HepG2 (cell line): ENCODE results near the gene GFPT1. TPM values are rescaled to one million over a fixed set of nuclear protein-coding genes. Genes with fewer than 3 reads are reported as not detected.

Experiments used
- ADNP ChIP-seq: sonication (generic); formaldehyde crosslinking; IDR thresholded peaks from 2 replicates; pipeline ENCODE4 v1.4.0; 2020; ENCODE audit warnings: missing genetic modification reagents
- ARHGAP35 ChIP-seq: sonication (generic); formaldehyde crosslinking; IDR thresholded peaks from 2 replicates; pipeline ENCODE4 v1.9.0; 2022; ENCODE audit warnings: mild to moderate bottlenecking, inconsistent platforms, moderate library complexity, missing genetic modification reagents, borderline replicate concordance
- CC2D1A ChIP-seq: sonication (generic); formaldehyde crosslinking; IDR thresholded peaks from 2 replicates; pipeline ENCODE4 v1.8.1; 2023; ENCODE audit warnings: mild to moderate bottlenecking, missing genetic modification reagents
- FOXJ3 ChIP-seq: sonication (generic); formaldehyde crosslinking; IDR thresholded peaks from 2 replicates; pipeline ENCODE4 v1.4.0; 2020; ENCODE audit warnings: missing genetic modification reagents, mild to moderate bottlenecking, borderline replicate concordance
- GATAD2A ChIP-seq: IDR thresholded peaks from 2 replicates; pipeline ENCODE4 v1.6.1; 2016
- HOXD1 ChIP-seq: sonication (generic); formaldehyde crosslinking; IDR thresholded peaks from 2 replicates; pipeline ENCODE4 v1.5.0; 2020; ENCODE audit warnings: missing genetic modification reagents
- MTA1 ChIP-seq: sonication (generic); formaldehyde crosslinking; IDR thresholded peaks from 2 replicates; pipeline ENCODE4 v1.4.0; 2020; ENCODE audit warnings: missing genetic modification reagents, mild to moderate bottlenecking, borderline replicate concordance
- RAD51 ChIP-seq: fragments of 450-650 bp; IDR thresholded peaks from 2 replicates; pipeline ENCODE4 v1.6.1; 2016; ENCODE audit warnings: borderline replicate concordance
- TEAD3 ChIP-seq: optimal IDR thresholded peaks from 2 replicates; pipeline ENCODE3; 2016; ENCODE audit warnings: borderline replicate concordance
- YEATS2 ChIP-seq: sonication (generic); formaldehyde crosslinking; IDR thresholded peaks from 2 replicates; pipeline ENCODE4 v1.4.0; 2020; ENCODE audit warnings: missing genetic modification reagents, borderline replicate concordance
- ZNF101 ChIP-seq: sonication (generic); formaldehyde crosslinking; IDR thresholded peaks from 2 replicates; pipeline ENCODE4 v1.4.0; 2020; ENCODE audit warnings: mild to moderate bottlenecking, low read depth, missing genetic modification reagents, borderline replicate concordance
- ZNF138 ChIP-seq: sonication (generic); formaldehyde crosslinking; IDR thresholded peaks from 2 replicates; pipeline ENCODE4 v1.5.0; 2020; ENCODE audit warnings: mild to moderate bottlenecking, low read depth, missing genetic modification reagents
- ZNF263 ChIP-seq: sonication (generic); formaldehyde crosslinking; IDR thresholded peaks from 2 replicates; pipeline ENCODE4 v1.4.0; 2020; ENCODE audit warnings: missing genetic modification reagents
- ZNF350 ChIP-seq: sonication (generic); formaldehyde crosslinking; IDR thresholded peaks from 2 replicates; pipeline ENCODE4 v1.4.0; 2020; ENCODE audit warnings: mild to moderate bottlenecking, low read depth, missing genetic modification reagents, borderline replicate concordance
- ZNF382 ChIP-seq: sonication (generic); formaldehyde crosslinking; IDR thresholded peaks from 2 replicates; pipeline ENCODE4 v1.5.0; 2020; ENCODE audit warnings: missing genetic modification reagents, mild to moderate bottlenecking, borderline replicate concordance
- ZNF552 ChIP-seq: sonication (generic); formaldehyde crosslinking; IDR thresholded peaks from 2 replicates; pipeline ENCODE4 v1.9.0; 2022; ENCODE audit warnings: missing genetic modification reagents, mild to moderate bottlenecking, borderline replicate concordance
- ZNF75D ChIP-seq: sonication (generic); formaldehyde crosslinking; IDR thresholded peaks from 2 replicates; pipeline ENCODE4 v1.8.1; 2023; ENCODE audit warnings: missing genetic modification reagents, mild to moderate bottlenecking, borderline replicate concordance
- ZNF782 ChIP-seq: sonication (generic); formaldehyde crosslinking; IDR thresholded peaks from 2 replicates; pipeline ENCODE4 v1.4.0; 2020; ENCODE audit warnings: missing genetic modification reagents, mild to moderate bottlenecking, borderline replicate concordance
- polyA plus RNA-seq, 8 experiments: library from polyadenylated mRNA; depleted of rRNA in 3 of 8; stranded (reverse) in 7 of 8; unstranded in 1 of 8; fragments of >200 nt; fragmentation: Illumina TruSeq in 4 of 8; extraction: Trizol in 4 of 8; gene quantifications; 2 replicates each; pipeline versions ENCODE4 v1.2.1 to v1.2.3, GENCODE V29; 2011 to 2016; ENCODE audit warnings: low read depth in 4 of 8, missing spikeins in 1 of 8, mixed read lengths in 1 of 8; ENCODE audit not compliant: insufficient read depth in 1 of 8
- total RNA-seq, 5 experiments: library from RNA; depleted of rRNA; stranded (reverse); fragments of >200 nt; fragmentation: Illumina TruSeq; extraction: Trizol; gene quantifications; 2 replicates each; pipeline ENCODE4 v1.2.3, GENCODE V29; 2016; ENCODE audit warnings: low read depth in 1 of 5
- TF ChIP-seq, protein P1 (sequence below): sonication (generic); formaldehyde crosslinking; IDR thresholded peaks from 2 replicates; pipeline ENCODE4 v1.4.0; 2020; ENCODE audit warnings: missing genetic modification reagents
- TF ChIP-seq, protein P2 (sequence below): fragments of 450-650 bp; IDR thresholded peaks from 2 replicates; pipeline ENCODE4 v1.6.1; 2017; ENCODE audit warnings: mild to moderate bottlenecking
- TF ChIP-seq, protein P3 (sequence below): sonication (generic); formaldehyde crosslinking; IDR thresholded peaks from 2 replicates; pipeline ENCODE4 v1.4.0; 2020; ENCODE audit warnings: missing genetic modification reagents, mild to moderate bottlenecking, borderline replicate concordance

The GFPT1 gene
- total and polyA plus RNA-seq, 2 of the 13 experiments (the other 11 are each of a cell fraction or from before 2014, with no cell fraction given): 24.0 to 84.9 TPM

DNA sequence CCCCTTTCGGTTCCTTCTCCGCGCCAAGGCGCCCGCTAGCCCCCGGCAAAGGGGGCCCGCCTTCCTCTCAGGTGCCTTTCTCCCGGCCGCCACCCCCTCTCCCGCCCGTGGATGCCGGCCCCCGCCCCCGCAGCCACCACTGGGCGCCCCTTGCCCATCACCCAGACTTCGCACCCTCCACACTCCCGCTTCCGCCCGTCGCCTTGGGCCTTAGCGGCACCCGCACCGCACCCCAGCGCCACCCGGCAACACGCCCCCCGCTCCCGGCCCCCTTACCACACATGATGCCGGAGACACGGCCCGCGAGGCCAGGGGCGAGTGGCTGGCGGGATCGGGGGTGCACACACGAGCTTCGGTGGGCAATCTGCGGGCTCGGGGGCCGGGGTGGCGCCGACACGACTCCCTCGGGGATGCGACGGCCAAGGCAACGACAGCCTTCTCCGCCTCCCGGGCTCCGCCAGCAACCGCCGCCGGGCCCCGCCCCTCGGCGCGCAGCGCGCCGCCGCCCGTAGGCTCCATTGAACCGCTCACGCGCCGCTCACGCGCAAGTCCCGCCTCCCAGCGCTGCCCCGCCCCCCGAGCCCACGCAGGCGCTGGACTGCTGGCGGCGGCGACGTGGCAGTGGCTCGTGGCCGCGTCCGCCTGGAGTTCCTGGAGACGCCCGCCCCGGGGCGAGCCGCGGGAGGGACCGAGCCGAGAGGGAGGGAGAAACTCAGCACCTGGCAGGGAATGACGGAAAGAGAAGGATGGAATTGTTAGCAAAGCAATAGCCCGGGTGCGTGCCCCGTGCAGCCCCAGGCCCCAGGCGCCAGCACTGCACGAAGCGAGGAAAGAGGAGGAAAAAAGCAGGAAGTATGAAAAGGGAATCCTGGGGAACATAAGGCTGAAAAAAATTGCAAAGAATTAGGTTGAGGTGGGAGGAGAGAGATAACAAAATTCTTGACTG is at the start of gene GFPT1 (continued):
- peak; percentile 92 for TF ChIP-seq MTA1 (CRISPR knock-in tag)
- peak; percentile 60; the same call in 1 of the 2 replicates for TF ChIP-seq HOXD1 (CRISPR knock-in tag)
- no peak for TF ChIP-seq ZNF75D (CRISPR knock-in tag)
- TF ChIP-seq, protein P1, sequence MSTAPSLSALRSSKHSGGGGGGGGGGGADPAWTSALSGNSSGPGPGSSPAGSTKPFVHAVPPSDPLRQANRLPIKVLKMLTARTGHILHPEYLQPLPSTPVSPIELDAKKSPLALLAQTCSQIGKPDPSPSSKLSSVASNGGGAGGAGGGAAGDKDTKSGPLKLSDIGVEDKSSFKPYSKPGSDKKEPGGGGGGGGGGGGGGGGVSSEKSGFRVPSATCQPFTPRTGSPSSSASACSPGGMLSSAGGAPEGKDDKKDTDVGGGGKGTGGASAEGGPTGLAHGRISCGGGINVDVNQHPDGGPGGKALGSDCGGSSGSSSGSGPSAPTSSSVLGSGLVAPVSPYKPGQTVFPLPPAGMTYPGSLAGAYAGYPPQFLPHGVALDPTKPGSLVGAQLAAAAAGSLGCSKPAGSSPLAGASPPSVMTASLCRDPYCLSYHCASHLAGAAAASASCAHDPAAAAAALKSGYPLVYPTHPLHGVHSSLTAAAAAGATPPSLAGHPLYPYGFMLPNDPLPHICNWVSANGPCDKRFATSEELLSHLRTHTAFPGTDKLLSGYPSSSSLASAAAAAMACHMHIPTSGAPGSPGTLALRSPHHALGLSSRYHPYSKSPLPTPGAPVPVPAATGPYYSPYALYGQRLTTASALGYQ (CRISPR knock-in tag): peak; percentile 69; the same call in 1 of the 2 replicates
- TF ChIP-seq GATAD2A (CRISPR knock-in tag): 0 out of 2 replicates have a peak, but pooled peaks have one; percentile 16
- no peak for TF ChIP-seq RAD51
- 0 out of 2 replicates have a peak, but pooled peaks have one; percentile 36 for TF ChIP-seq ZNF101
- TF ChIP-seq FOXJ3 (CRISPR knock-in tag): no peak
- TF ChIP-seq ZNF138 (CRISPR knock-in tag): no peak; the same call in 1 of the 2 replicates
- TF ChIP-seq, protein P2, sequence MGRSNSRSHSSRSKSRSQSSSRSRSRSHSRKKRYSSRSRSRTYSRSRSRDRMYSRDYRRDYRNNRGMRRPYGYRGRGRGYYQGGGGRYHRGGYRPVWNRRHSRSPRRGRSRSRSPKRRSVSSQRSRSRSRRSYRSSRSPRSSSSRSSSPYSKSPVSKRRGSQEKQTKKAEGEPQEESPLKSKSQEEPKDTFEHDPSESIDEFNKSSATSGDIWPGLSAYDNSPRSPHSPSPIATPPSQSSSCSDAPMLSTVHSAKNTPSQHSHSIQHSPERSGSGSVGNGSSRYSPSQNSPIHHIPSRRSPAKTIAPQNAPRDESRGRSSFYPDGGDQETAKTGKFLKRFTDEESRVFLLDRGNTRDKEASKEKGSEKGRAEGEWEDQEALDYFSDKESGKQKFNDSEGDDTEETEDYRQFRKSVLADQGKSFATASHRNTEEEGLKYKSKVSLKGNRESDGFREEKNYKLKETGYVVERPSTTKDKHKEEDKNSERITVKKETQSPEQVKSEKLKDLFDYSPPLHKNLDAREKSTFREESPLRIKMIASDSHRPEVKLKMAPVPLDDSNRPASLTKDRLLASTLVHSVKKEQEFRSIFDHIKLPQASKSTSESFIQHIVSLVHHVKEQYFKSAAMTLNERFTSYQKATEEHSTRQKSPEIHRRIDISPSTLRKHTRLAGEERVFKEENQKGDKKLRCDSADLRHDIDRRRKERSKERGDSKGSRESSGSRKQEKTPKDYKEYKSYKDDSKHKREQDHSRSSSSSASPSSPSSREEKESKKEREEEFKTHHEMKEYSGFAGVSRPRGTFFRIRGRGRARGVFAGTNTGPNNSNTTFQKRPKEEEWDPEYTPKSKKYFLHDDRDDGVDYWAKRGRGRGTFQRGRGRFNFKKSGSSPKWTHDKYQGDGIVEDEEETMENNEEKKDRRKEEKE: no peak
- peak; percentile 92 for TF ChIP-seq ZNF552
- no peak for TF ChIP-seq ADNP
- TF ChIP-seq ZNF350 (CRISPR knock-in tag): peak; percentile 79
- TF ChIP-seq ZNF263 (CRISPR knock-in tag): peak; percentile 58; the same call in 1 of the 2 replicates
- TF ChIP-seq TEAD3 (CRISPR knock-in tag): no peak
- 0 out of 2 replicates have a peak, but pooled peaks have one; percentile 77 for TF ChIP-seq CC2D1A (CRISPR knock-in tag)
- TF ChIP-seq ZNF782 (CRISPR knock-in tag): peak; percentile 96
- no peak for TF ChIP-seq ZNF382
- peak; percentile 67 for TF ChIP-seq YEATS2 (CRISPR knock-in tag)
- peak; percentile 91 for TF ChIP-seq ARHGAP35 (CRISPR knock-in tag)
- TF ChIP-seq, protein P3, sequence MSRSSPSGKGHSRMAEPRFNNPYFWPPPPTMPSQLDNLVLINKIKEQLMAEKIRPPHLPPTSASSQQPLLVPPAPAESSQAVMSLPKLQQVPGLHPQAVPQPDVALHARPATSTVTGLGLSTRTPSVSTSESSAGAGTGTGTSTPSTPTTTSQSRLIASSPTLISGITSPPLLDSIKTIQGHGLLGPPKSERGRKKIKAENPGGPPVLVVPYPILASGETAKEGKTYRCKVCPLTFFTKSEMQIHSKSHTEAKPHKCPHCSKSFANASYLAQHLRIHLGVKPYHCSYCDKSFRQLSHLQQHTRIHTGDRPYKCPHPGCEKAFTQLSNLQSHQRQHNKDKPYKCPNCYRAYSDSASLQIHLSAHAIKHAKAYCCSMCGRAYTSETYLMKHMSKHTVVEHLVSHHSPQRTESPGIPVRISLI (CRISPR knock-in tag): peak; percentile 55; the same call in 1 of the 2 replicates
